SIG-M5 treated with dmso at 0.1 percent for 504 hours (cell line): ENCODE measurements around the gene SHCBP1L.

Source experiments
- DNase-seq: peaks from one replicate; lab custom pipeline; 2025; ENCODE audit not compliant: unreplicated experiment; lab: John Stamatoyannopoulos, UW

Gene SHCBP1L

DNA sequence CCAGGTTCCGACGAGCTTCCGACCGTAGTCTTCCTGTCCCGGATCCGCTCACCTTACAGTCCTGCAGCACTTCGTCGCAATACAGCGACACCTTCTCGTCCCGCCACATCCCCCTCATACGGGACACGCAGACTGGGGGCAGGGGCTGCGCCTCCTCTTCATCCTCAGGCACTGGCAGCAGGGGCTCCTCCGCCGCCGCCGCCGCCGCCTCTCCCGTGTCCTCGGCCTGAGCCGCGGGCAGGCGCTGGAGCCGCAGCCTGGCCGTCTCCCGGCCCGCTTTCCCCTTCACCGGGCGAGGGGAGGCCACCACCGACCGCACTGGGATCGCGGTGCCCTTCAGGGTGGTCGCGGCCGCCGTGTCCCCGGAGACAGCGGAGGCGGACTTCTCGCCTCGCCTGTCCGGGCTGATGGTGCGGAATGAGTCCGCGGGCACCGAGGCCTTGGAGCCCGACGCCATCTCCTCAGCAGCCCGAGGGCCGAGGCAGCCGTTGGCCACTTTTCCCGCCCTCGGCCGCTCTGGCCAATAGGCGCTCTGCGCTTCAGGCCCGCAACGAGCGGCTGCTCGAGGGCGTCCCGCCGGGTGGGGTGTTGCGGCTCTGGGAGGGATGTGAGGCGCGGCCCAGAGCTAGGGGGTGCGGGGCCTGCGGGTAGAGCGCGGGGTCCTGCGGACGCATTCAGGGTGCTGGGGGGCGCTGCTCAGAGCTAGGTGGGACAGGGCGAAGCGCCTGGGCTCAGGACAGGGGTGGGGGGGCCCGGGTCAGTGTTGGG lies at the start of gene SHCBP1L:
TSS of gene SHCBP1L (minus strand) at position 490 of the 768 bp plus-strand sequence. CDS start at position 457, 33 bp downstream.
- no peak for DNase-seq

DNA sequence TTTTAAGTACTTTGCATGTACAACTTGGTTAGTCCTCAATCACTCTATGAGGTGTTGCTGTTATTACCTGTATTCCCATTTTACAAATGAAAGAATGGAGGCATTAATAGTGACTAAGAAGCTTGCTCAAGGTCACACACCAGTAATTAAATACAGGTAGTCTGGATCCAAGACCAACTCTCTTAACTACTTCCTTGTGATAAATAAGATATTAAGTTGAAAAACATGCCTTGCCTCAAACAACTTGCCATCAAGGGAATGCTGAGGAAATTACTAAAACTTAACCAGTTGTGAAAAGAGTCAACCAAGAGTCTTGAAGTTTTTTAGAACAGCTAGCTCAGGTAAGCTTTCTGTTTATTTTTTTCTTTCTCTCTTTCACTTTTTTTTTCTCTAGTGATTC lies 49.3 kb upstream of the SHCBP1L start:
- DNase-seq = no peak

DNA sequence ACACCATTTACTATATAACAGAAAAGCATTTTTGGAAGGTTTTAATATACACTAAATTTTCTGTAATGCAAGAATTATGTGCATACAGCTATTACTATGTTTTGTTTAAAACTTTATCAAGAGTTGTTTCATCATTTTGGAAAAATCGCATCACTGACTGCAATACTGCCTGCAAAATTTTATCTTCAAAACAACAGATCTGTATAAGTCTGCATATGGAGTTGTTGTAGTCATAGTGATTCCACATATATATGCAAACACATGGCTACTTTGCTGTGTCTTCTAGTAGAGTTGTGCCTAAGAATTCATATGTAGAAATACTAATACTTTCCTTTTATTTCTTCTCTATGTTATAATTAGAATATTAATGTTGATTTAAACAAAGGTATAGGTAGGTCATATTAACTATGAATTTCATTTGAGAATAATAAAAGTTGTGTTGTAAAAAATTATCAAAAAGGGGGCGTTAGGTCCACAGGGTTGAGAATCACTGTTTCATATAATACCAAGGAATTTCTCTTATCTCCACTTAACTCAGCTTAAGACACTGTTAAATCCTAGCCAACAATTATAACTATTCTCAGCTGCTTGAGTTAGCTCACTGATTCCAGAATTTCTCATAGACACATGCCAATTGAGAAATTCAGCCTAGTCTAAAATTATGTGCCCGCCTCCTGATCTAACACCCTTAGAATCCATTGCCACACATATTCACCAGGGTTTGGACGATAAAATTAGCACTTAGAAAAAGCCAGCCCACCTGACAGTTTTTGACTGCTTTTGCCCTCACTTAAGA lies 47.4 kb upstream of the SHCBP1L start:
- DNase-seq = no peak

DNA sequence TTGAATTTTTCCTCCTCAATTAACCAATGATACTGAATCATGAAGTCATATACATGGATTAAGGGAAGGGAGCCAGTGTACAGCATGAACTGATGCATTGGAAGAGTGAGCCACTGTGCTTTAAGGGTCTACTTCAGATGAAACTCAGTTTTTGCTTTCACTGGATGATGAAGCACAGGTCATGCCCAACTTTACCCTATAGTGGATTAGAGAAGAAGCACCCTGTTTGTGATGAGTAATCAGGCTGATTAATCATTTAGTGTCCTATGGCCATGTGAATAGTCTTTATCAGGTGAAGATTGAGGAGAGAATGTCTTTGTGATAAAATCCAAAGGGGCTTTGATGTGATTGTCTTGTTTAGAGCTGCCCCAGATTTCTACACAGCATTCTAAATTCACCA lies 45.5 kb upstream of the SHCBP1L start:
- no peak for DNase-seq

DNA sequence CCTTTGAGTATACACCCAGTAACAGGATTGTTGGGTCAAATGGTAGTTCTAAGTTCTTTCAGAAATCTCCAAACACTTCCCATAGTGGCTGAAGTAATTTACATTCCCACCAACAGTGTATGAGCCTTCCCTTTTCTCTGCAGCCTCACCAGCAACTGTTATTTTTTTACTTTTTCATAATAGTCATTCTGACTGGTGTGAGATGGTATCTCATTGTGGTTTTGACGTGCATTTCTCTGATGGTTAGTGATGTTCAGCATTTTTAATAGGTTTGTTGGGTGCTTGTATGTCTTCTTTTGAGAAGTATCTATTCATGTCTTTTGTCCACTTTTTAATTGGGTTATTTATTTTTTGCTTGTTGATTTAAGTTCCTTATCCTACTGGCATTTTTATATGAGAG lies 43.9 kb upstream of the SHCBP1L start:
- no peak for DNase-seq

DNA sequence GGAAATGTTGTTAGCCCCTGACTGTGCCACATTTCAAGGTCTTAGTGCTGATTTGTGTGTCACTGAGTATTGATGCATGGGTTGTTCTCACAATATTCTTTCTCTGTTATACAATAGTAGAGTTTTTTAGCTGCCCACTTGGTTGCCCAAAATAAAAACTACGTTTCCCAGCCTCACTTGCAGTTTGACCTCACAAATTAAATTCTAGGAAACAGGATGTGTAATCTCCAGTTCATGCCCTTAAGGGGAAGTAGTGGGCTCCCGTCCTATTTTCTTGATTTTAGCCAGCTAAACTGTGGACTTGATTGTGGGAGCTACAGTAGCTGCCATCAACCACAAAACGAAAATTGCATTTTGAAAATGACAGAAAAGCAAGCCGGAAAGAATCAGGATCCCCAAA lies 42.9 kb upstream of the SHCBP1L start:
- peak; percentile 79 for DNase-seq

DNA sequence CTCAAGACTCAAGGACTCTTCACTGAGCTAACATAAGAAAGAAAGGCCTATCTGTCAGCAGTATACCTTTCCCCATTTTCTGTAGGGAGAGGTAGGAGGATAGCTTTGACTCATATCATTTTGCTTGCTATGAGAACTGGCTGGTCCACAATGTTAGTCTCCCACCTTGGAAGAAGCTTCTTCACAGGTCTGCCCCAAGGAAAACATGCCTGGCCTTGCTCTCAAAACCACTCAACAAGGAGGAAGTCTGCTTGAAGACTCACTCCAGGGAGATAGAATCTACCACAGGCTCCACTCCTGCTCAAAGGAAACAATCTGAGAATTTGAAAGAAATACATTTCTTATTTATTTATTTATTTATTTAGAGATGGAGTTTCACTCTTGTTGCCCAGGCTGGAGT lies 40.8 kb upstream of the SHCBP1L start:
- no peak for DNase-seq

DNA sequence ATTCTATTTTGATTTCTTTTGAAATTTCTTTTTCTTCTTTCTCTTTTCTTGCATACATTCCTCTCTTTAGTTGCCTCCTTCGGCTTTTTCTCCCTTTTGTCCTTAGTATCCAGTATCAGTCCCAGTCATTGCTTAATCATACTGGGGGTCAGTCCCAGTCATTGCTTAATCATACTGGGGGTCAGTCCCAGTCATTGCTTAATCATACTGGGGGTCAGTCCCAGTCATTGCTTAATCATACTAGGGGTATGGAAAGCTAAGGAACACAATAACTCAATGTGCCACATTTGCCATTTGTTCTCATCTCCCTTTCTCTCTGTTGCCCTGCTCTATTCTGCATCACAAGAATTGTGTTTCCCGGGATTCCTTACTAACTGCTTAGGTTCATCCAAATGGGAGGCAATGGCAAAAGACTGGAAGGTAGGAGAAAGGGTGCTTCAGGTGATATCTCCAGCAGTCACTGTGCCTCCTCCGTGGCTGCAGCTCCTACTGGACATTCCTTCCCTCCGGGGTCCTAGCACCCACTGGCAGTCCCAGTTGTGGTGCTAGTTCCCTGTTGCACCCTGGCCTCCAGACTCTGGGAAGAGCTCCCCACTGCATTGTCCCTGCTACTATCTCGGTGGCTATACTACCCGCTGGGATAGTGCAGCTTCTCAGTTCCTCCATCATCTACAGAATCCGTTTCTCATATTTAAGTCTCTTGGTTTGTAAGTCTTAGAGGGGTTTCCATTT lies 37.6 kb upstream of the SHCBP1L start:
- DNase-seq = no peak

DNA sequence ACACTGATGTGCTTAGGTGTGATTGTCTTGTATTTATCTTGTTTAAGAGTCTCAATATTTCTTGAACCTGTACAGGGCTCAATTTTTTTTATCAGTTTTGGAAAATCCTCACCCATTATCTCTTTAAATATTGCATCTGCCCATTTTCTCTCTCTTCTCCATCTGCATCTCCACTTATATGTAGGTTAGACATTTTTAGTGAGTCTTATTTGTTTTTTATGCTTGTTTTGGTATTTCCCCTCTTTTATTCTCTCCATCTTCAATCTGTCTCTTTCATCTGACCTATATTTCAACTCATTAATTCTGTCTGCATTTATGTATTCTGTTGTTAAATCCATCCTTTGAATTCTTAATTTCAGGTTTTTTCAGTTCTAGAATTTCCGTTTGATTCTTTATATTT lies 32.9 kb upstream of the SHCBP1L start:
- DNase-seq = no peak

DNA sequence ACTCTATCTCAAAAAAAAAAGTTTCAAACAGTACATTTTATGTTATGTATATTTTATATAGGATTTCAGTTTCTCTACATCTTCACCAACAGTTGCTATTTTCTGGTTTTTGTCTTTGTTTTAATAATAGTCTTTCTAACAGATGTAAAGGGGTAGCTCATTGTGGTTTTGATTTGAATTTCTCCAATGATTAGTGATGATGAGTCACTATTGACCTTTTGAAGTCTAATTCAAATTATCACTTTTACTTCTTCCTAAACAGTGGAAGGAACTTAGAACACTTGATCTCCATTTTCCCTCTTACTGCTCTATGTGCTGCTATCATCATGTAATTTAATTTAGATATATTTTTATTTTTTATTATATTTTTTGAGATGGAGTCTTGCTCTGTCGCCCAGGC lies 31.7 kb upstream of the SHCBP1L start:
- DNase-seq = no peak

DNA sequence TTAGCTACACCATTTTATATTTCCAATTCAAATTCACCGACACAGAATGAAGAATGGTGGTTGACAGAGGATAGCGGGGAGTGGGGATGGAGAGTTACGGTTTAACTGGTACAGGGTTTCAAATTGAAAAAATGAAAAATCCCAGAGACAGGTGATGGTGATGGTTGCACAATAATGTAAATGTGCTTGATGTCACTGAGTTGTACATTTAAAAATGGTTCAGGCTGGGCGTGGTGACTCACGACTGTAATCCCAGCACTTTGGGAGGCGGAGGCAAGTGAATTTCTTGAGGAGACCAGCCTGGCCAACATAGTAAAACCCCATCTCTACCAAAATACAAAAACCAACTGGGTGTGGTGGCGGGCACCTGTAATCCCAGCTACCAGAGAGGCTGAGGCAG lies 31.2 kb upstream of the SHCBP1L start:
- no peak for DNase-seq

DNA sequence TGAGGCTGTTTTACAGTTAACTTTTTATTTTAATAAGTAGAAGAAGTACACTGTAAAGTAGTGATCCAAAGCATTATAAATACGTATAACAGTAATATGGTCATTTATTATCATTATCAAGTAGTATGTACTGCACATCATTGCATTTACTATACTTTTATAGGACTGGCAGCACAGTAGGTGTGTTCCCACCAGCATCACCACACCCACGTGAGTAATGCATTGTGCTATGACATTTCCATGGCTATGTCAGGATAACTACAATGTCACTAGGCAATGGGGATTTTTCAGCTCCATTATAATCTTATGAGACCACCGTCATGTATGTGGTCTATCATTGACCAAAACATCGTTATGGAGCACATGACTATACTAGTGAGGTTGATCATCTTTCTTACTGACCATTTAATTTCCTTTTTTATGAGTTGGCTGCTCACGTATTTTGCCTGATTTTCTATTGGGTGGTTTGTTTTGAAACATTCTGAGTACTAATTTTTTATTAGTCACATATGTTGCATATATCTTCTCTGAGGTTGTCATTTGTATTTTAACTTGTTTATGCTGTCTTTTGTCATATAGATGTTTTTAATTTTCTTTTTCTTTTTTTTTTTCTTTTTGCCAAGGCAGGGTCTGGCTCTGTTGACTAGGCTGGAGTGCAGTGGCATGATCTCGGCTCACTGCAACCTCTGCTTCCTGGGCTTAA lies 25.3 kb upstream of the SHCBP1L start:
- DNase-seq = no peak

DNA sequence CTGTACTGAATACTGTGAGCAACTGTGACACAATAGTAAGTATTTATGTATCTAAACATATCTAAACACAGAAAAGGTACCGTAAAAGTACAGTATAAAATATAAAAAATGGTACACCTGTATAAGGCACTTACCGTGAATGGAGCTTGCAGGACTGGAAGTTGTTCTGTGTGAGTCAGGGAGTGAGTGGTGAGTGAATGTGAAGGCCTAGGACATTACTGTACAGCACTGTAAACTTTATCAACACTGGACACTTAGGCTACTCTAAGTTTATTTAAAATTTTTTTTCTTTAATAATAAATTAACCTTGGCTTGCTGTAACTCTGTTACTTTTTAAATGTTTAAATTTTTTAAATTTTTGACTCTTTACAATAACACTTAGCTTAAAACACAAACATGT lies 24.5 kb upstream of the SHCBP1L start:
- DNase-seq = no peak

DNA sequence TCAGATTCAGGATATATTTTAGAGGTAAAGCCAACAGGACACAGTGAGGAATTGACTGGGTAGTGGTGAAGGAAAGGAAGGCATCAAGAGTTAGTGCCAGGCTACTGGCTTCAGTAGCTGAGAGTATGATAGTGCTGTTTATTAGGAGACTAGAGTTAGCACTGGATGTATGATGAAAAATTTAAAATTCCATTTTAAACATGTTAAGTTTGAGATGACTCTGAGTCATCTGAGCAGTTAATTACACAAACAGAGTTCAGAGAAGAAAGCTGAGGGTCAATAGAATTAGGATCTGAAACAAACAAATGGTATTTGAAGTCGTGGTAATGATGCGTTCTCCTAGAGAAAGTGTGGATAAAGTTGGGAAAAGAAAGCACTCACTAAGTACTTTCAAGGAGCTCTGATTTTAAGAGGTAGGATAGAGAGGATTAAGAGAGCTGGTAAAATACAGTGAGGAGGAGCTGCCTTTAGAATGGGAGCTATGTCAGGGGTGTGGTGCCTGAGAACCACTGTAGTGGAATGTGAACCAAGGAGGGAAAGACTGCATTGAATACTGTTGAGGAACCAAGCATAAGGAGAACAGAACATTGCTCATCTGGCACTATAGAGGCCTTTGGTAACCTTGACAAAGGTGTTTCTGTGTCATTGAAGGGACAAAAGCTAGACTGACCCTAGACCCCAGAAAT lies 21.7 kb upstream of the SHCBP1L start:
- no peak for DNase-seq

DNA sequence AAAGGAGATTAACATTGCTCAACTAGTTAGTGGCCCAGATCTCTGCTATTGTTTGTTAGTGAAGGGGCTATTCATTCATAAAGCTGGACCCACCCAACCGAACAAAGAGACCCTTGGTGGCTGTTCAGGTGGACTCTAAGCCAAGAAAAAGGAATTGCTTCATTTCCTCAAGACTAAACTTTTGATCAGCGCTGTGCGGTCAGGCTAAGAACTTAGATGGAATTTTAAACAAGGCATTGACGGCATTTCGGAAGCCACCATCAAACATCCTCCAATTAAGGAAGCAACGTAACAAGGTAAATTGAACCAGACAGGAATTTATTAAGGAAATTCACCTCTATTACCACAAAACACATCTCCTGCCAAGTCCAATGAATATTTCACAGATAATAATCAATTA lies 19.9 kb upstream of the SHCBP1L start:
- no peak for DNase-seq

DNA sequence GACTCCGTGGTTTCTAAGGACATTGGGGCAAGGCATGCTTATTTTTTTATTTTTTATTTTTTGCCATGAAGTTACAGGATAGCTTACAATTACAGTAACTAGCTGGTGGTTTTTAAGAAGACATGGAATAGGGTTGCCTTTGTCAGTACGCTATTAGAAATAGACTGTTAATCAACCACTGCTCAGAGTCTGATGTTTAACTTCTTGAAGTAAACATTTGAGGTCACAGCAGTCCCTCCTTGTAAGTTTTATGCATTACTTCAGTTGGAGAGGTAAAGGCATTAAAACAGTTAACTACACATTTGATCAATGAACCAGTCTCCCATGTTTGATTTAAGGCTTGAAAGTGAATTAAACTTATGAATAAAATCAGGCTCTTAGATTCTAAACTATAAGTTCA lies 19.3 kb upstream of the SHCBP1L start:
- DNase-seq = no peak

DNA sequence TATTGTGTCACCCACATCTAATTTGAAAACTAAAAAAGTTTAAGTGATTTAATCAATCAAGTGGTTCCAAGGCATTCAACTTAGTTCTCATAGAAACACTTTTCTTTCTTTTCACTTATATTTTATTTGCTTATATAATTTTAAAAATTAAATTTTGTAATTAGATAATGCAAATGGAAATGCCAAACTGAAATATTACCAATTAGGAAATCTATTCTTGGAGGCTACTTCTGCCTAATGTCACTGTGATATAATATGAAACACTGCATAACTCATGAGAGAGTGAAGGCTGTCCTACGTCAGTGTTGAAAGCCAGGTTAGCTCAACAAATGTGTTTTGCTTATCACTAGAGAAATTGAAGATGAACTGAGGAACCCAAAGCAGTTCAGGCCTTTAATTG lies 18.3 kb upstream of the SHCBP1L start:
- no peak for DNase-seq

DNA sequence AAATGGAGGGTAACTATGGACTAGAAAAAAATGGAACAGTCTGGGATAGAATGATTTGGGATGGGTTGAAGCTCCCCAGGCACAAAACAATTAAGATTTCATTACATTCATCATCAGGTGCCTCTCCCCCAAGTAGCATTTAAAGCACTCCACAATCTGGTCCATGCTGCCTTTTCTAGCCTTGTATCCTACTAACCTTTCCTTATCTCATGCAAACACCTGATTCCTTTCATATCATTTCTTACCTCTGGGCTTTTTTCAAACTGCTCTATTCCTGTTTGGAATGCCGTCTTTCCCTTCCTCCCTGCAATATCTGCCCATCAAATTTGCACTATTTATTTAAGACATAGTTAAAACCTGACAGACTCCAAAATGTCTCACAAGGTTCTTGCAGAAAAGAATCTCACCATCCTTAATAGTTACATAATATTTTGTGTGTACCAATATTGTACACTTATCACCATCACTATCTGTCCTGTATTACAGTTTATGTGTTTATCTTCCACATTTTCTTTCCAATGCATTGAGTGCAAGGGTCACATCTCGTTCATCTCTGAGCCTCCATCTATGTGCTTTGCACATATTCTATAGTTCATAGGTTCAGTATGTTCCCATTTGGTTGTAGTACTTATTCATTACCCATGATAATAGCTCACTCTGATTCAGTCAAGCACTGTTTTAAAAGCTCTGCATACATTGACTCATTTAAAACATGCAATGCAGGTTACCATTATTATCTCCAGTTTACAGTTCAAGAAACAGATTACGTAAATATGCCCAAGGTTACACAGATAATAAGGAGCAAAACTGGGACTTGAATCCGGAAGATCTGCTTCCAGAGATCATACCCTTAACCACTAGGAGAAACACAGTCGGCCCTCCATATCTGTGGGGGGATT lies 16.1 kb upstream of the SHCBP1L start:
- peak; percentile 16 for DNase-seq

DNA sequence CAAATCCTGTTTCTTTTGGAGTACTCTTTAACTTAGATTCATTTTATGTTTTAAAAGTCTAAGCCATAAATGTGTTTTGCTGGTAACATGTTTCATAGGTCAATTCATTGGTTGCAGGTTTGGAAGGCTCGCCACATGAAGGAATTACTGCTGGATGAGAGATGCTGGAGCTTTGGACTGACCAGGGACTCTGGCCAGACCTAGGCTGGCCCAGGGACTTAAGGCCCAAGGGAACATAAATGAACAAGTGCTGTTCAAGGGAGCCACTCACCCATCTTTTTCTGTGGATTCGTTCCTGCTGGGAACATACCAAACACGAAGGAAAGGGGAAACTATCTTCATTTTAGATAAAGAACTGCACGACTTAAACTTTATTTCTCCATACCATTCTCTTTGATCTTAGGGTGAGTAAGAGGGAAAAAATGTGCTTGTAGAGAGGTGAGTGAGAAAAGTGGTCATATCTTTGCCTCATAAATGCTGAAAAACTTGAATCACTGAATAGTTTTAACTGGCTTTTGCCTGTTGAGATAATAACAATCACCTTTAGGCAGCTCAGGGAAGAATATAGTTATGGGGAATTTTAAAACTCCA lies 15.3 kb upstream of the SHCBP1L start:
- no peak for DNase-seq
